Raji (cell line): Measurements from ENCODE around the gene SRSF9.

Source experiments
- POLR2A ChIP-seq: IDR thresholded peaks from 2 replicates; pipeline ENCODE4 v1.6.1; 2011; ENCODE audit warnings: low read depth, low read length, control low read depth; ENCODE audit not compliant: insufficient read depth

The SRSF9 gene

GRCh38 chr12:120469450-120470149 is at the start of gene SRSF9:
TSS of gene SRSF9 (minus strand) at chr12:120469748. CDS start at chr12:120469609, 139 bp downstream.
- TF ChIP-seq POLR2A, result peak; percentile 92

- TF ChIP-seq POLR2A, result no peak
Measured at GRCh38 chr12:120515496-120515895, 45.9 kb upstream of the SRSF9 start.

GRCh38 chr12:120514002-120514401 is 44.5 kb upstream of the SRSF9 start:
- TF ChIP-seq POLR2A, result no peak

- TF ChIP-seq POLR2A, result no peak
Measured at GRCh38 chr12:120508537-120508936, 39.0 kb upstream of the SRSF9 start.

GRCh38 chr12:120504587-120504986 is 35.0 kb upstream of the SRSF9 start:
- no peak for TF ChIP-seq POLR2A

GRCh38 chr12:120500581-120500980 is 31.0 kb upstream of the SRSF9 start:
- no peak for TF ChIP-seq POLR2A

- no peak; the same call in 1 of the 2 replicates for TF ChIP-seq POLR2A
Measured at GRCh38 chr12:120498870-120499515, 29.4 kb upstream of the SRSF9 start.

GRCh38 chr12:120497524-120498150 is 28.1 kb upstream of the SRSF9 start:
- no peak for TF ChIP-seq POLR2A

- TF ChIP-seq POLR2A, result no peak
Measured at GRCh38 chr12:120496413-120497340, 27.1 kb upstream of the SRSF9 start.

GRCh38 chr12:120495731-120496412 is 26.3 kb upstream of the SRSF9 start, which contains the start of gene DYNLL1:
TSS of gene DYNLL1 (plus strand) at chr12:120496113. CDS start at chr12:120496422, 309 bp downstream.
- TF ChIP-seq POLR2A, result peak; percentile 97

GRCh38 chr12:120495186-120495730 is 25.7 kb upstream of the SRSF9 start:
- TF ChIP-seq POLR2A, result no peak

GRCh38 chr12:120490833-120491512 is 21.4 kb upstream of the SRSF9 start:
- no peak for TF ChIP-seq POLR2A

- TF ChIP-seq POLR2A, result no peak
Measured at GRCh38 chr12:120490325-120490724, 20.8 kb upstream of the SRSF9 start.
